HG02571 (cell line): ENCODE data around the gene KIAA1191.

ENCODE experiments used
- ATAC-seq: cut with Tn5 transposase; IDR thresholded peaks from one replicate; pipeline ENCODE4 v1.9.1; 2021; ENCODE audit warnings: mild to moderate bottlenecking, moderate library complexity; ENCODE audit not compliant: unreplicated experiment

KIAA1191 gene

GRCh38 chr5:176365351-176366231, 4.0 kb upstream of the KIAA1191 start, which contains the start of gene ARL10:
Gene ARL10, plus strand, starts transcription at chr5:176365487. Its CDS starts 77 bp downstream, at chr5:176365564.
- peak; percentile 33 for ATAC-seq

DNA sequence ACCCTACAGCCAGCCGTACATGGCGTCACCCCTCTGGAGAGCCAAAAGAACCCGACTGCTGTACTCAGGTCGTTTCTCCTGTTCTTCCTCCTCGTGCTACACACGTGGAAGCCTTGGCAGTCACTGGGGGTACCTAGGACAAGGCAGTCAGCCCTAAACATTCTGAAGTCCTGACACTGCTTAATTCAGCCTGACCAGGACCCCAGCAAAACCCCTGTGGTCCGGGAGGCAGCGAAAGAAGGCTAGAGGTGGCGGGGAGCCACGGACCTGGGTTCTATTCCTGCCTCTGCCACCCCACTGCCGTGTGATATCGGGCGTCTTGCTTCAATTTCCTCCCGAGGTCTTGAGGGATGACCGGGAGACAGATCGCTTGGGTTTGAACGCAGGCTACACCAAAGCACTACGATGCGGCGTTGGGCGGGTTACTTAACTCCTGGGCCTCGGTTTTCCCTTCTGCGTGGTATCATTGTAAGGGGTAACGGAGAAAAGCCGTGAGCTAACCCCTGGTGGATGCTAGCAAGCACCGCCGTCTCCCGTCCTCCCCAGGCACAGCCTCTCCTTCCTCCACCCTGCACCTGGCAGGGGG, 3.3 kb upstream of the KIAA1191 start:
- no peak for ATAC-seq

GRCh38 chr5:176362233-176362490, 598 bp upstream of the KIAA1191 start:
- no peak for ATAC-seq

DNA sequence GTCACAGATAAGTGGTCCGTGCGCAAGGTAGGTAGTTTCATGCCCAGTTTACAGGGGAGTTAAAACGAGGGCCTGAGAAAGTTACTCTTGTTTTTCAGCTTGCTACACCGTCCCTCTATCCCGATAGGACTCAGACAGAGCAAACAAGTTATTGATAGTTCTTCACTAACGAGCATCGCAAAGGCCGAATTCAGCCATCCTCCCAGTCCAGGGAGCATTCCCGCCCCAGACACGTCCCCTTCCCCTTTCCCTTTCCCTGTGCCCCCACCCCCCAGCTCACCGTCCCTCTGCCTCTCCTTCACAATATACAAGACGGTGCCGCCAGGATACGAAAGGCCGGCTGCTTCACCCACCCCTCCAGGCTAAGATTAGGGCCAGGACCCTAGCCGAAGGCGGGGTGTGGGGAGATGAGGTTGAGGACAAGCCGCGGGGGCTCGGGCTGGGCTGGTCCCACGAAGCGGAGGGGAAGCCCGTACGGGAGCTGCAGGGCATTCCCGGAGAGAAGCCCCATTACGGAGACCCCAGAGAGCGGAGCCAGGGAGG, 599 bp downstream of the KIAA1191 start:
- no peak for ATAC-seq

- ATAC-seq, result no peak
Observed at GRCh38 chr5:176359658-176360057, 1.9 kb downstream of the KIAA1191 start.

DNA sequence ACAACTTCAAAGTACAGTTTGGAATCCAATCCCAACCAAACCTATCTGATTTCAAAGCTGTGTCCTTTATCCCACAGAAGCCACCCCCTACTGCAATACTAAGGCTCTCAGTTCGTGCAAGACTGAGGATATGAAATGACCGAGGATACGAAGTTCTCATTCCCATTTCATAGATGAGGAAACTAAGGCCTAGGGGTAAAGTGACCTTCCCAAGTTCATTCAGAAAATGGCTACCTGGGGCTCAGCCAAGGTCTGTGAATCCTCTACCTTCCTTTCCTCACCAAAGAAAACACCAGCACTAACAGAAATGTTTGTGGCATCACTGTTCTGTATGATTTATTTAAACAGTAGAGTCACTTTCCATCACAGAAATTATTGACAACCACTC, 5.4 kb downstream of the KIAA1191 start:
- ATAC-seq, result no peak

DNA sequence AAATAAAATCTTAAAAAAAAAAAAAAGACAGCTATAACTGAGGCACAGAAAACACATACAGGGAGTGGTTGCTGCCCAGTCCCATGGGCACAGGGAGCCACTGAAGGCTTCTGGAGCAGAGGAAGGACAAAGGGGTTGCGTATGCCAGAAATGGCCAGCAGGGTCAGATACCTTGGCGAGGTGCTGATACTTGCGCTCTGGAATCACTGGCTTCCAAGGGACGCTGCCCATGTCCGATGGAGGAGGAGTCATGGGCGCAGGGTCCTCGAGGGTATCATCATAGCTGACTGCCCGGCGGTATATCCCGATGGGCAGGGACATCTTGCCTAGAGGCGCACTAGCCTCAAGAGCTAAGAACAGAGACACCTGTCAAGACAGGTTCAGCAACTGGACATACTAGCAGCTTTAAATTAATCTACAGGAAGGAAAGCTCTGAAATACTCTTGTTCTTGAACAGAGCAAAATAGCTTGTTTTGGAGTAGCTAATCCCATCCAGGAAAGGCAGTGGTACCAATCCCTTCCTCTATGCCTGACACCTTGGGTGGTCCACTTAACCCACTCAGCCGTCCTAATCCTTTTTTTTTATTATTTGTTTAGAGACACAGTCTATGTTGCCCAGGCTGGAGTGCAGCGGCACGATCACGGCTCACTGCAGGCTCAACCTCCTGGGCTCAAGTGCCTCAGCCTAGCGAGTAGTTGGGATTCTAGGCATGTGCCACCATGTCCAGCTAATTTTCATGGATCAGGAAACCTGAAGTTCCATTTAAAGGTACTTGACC, 6.0 kb downstream of the KIAA1191 start:
- ATAC-seq, result no peak

- no peak for ATAC-seq
Observed at GRCh38 chr5:176353533-176353932, 8.0 kb downstream of the KIAA1191 start.

GRCh38 chr5:176352116-176352878, 9.3 kb downstream of the KIAA1191 start:
- no peak for ATAC-seq

- no peak for ATAC-seq
Observed at GRCh38 chr5:176350416-176350815, 11.1 kb downstream of the KIAA1191 start.

DNA sequence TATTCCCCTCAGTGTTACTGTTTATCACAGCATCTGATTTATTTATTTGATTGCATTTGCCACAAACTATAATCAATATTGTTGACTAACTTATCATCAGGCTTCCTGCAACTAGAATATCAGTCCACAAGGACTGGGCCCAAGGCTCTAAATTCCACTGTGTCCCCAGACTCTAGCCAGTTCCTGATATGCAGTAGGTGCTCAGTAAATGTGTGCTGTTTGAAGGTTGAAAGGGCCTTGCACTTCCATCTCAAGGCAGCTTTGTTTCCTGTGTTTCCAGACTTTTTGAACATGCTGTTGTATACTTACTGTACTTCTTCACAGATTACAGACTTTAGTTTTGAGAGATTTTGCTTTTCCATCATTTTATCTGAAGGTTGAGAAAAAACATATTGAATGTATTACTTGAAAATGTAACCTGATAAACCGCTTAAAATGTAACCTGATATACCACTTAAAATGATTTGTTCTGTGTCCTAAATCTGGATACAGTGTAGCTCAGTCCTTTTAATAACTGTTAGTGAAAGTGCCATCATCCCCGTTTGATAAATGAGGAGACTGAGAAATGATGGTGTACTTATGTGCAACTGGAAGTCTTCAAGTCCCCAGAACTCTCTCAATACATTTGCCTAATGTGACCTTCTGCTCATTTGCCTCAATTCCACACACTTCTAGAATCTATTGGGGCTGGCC, 18.7 kb downstream of the KIAA1191 start:
- ATAC-seq, result no peak

DNA sequence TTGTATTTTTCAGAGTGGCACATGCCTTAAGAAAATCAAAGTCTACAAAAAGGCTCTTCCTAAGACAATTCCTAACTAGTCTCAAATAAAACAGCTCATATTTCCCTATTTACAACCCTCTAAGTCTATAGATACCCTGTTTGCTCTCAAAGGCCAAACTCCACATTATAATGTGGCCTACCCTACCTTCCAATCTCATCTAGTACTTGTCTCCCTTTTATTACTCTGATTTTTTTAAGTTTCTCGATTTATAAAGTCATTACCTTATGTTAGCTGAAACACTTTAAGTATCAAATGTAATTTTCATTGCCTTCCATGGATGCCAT, 19.4 kb downstream of the KIAA1191 start:
- ATAC-seq, result no peak

GRCh38 chr5:176341325-176342157, 20.0 kb downstream of the KIAA1191 start:
- ATAC-seq, result no peak

- ATAC-seq, result no peak
Observed at GRCh38 chr5:176339304-176339703, 22.3 kb downstream of the KIAA1191 start.

DNA sequence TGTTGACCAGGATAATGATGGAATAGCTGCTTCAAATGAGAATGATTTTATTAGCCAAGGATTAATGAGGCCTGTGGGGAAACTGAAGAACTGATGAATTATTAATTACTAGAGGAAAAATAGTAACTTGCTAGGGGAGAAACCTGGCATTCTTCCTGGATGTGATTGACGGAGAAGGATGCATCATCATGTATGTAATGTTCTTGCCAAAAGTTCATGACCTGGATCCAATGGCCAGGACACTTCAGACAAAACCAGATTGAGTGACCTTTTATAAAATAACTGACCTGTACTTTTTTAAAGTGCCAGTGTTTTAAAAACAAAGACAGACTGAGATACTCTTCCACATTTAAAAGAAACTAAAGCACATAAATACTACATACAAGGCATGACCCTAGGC, 23.7 kb downstream of the KIAA1191 start:
- no peak for ATAC-seq

DNA sequence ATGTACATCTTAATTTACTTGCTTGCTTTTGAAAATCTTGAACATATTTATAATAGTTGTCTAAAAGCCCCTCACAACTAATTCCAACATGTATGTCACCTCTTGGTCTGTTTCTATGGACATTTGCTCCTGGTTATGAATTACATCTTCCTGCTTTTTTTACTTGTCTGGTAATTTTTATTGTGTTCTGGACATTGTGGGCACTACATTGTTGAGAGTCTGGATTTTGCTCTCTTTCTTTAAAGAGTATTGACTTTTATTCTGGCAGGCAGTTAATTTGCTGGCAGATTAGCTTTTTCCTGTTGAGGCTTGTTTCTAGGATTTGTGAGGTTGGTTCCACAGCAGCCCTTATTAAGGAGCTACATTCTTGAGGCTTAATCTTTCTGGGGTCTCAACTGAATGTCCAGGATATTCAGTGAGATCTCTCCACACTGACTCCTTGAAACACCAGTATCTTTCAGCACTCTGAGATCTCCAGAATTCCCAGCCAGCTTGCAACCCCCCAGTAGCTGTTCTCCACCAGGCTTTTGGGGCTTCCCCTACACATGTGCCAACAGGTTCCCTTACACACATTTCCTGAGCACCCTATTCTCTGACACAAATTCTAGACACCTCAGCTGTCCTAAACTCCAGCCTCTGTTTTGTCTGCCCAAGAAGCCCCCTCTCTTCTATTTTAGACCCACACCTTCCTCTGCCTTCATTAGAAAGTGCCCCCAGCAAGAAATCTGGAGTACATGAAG, 27.4 kb downstream of the KIAA1191 start:
- no peak for ATAC-seq

DNA sequence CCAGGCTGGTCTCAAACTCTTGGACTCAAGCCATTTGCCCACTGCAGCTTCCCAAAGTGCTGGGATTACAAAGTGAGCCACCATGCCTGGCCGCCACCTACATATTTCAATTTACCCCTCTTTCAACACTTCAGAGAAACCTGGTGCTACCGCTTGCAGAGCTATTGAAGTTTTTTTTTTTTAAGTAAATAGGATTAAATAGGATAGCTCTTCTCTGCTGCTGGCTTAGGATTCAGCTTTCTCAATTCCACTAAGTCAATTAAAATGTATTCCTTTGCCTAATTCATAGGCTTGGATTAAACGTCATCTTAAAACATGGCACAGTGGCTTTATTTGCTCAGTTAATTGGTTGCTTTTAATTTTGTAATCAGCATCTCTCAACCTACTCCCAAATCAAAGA, 41.0 kb downstream of the KIAA1191 start:
- no peak for ATAC-seq

- ATAC-seq, result no peak
Observed at GRCh38 chr5:176319827-176320554, 41.6 kb downstream of the KIAA1191 start.
